Astrocyte (in vitro differentiated cells and primary cell): Measurements from ENCODE around the gene OR4E2. TPM values are rescaled to one million over a fixed set of nuclear protein-coding genes. Genes with fewer than 3 reads are reported as not detected.

Source experiments
- DNase-seq: peaks from one replicate; pipeline ENCODE4 v3.0.0-alpha.2; 2010; ENCODE audit warnings: low read depth
- FAIRE-seq: peaks from 2 replicates; lab custom pipeline; 2011; peaks lifted over from hg19 to GRCh38; lab: Jason Lieb, UNC
- H2AFZ ChIP-seq: 2 replicates; pipeline ENCODE4 v1.6.0; 2012; ENCODE audit warnings: low read depth, low read length, inconsistent platforms
- H3K27ac ChIP-seq: 2 replicates; pipeline ENCODE4 v1.5.1; 2011; ENCODE audit warnings: low read depth, low read length, inconsistent platforms
- H3K27me3 ChIP-seq: 2 replicates; pipeline ENCODE4 v1.6.0; 2011; ENCODE audit warnings: low read length, inconsistent platforms; ENCODE audit not compliant: insufficient read depth
- H3K36me3 ChIP-seq: 2 replicates; pipeline ENCODE4 v1.5.1; 2011; ENCODE audit warnings: low read length, inconsistent platforms; ENCODE audit not compliant: insufficient read depth
- H3K4me1 ChIP-seq: 2 replicates; pipeline ENCODE4 v1.5.1; 2011; ENCODE audit warnings: low read length, inconsistent platforms; ENCODE audit not compliant: insufficient read depth
- H3K4me2 ChIP-seq: 2 replicates; pipeline ENCODE4 v1.6.0; 2012; ENCODE audit warnings: low read length, inconsistent platforms
- H3K4me3 ChIP-seq: 2 replicates; pipeline ENCODE4 v1.5.1; 2011; ENCODE audit warnings: low read depth, mild to moderate bottlenecking, low read length, inconsistent platforms; ENCODE audit not compliant: insufficient read depth
- H3K79me2 ChIP-seq: 2 replicates; pipeline ENCODE4 v1.6.0; 2012; ENCODE audit warnings: mild to moderate bottlenecking, low read length, inconsistent platforms; ENCODE audit not compliant: insufficient read depth
- H3K9ac ChIP-seq: 2 replicates; pipeline ENCODE4 v1.6.0; 2012; ENCODE audit warnings: mild to moderate bottlenecking, low read length, inconsistent platforms
- H3K9me3 ChIP-seq: 2 replicates; pipeline ENCODE4 v1.5.1; 2012; ENCODE audit warnings: low read depth, mild to moderate bottlenecking, low read length, inconsistent platforms; ENCODE audit not compliant: insufficient read depth
- H4K20me1 ChIP-seq: 2 replicates; pipeline ENCODE4 v1.6.0; 2012; ENCODE audit warnings: low read length, inconsistent platforms; ENCODE audit not compliant: insufficient read depth
- H3K27ac Mint-ChIP-seq: one replicate; pipeline ENCODE4 v1.8.0; 2021; ENCODE audit warnings: mild to moderate bottlenecking, mixed read lengths; ENCODE audit not compliant: unreplicated experiment
- H3K27me3 Mint-ChIP-seq: one replicate; pipeline ENCODE4 v1.8.0; 2021; ENCODE audit warnings: low read depth, mixed read lengths; ENCODE audit not compliant: unreplicated experiment
- H3K36me3 Mint-ChIP-seq: one replicate; pipeline ENCODE4 v1.8.0; 2021; ENCODE audit warnings: low read depth, mixed read lengths; ENCODE audit not compliant: unreplicated experiment
- H3K4me1 Mint-ChIP-seq: one replicate; pipeline ENCODE4 v1.8.0; 2021; ENCODE audit warnings: low read depth, mixed read lengths; ENCODE audit not compliant: unreplicated experiment
- H3K4me3 Mint-ChIP-seq: one replicate; pipeline ENCODE4 v1.8.0; 2021; ENCODE audit warnings: mild to moderate bottlenecking, moderate library complexity, mixed read lengths; ENCODE audit not compliant: unreplicated experiment
- H3K9me3 Mint-ChIP-seq: one replicate; pipeline ENCODE4 v1.8.0; 2021; ENCODE audit warnings: mild to moderate bottlenecking, mixed read lengths; ENCODE audit not compliant: unreplicated experiment
- CTCF ChIP-seq: IDR thresholded peaks from 2 replicates; pipeline ENCODE4 v1.5.1; 2011; ENCODE audit warnings: low read depth, mild to moderate bottlenecking, inconsistent platforms, low read length, moderate library complexity; ENCODE audit not compliant: insufficient read depth
- EZH2 ChIP-seq: IDR thresholded peaks from 2 replicates; pipeline ENCODE4 v1.6.1; 2012; ENCODE audit warnings: mild to moderate bottlenecking, low read length, inconsistent platforms; ENCODE audit not compliant: insufficient read depth
- total RNA-seq: library from RNA; stranded (reverse); gene quantifications from 2 replicates; pipeline ENCODE4 v1.2.1, GENCODE V29; 2021

OR4E2 gene
- total RNA-seq, 1 donor from 2014 or later = not detected

- Histone ChIP-seq H3K4me1 (no peaks in the 10 kb centered on the region), H4K20me1 (no peaks in the 10 kb centered on the region), H3K27me3 (no peaks in the 10 kb centered on the region), H3K36me3 (no peaks in the 10 kb centered on the region), H3K9me3 (no peaks in the 10 kb centered on the region), H3K4me2 (no peak overlapping the region), H2AFZ (no peak overlapping the region), H3K9ac (no peak overlapping the region), H3K79me2 (no peaks in the 10 kb centered on the region), H3K27ac (no peak overlapping the region), H3K4me3 (no peak overlapping the region)
- H3K27me3 Mint-ChIP-seq = peaks cover 3% of the 10 kb centered on the region
- no peak overlapping the region for H3K4me3 Mint-ChIP-seq
- no peak overlapping the region for H3K27ac Mint-ChIP-seq
- no peaks in the 10 kb centered on the region for H3K9me3 Mint-ChIP-seq
- TF ChIP-seq CTCF (no peak), EZH2 (no peak)
- H3K4me1 Mint-ChIP-seq = no peaks in the 10 kb centered on the region
- H3K36me3 Mint-ChIP-seq = no peaks in the 10 kb centered on the region
- DNase-seq (no peak), FAIRE-seq (no peak)
Measured at GRCh38 chr14:21714318-21714929, 60.8 kb downstream of the OR4E2 start.

Other genes starting within 250 kb of the OR4E2 start
- gene CHD8, start 197.7 kb upstream of the OR4E2 start, total RNA-seq = 108 and 111 TPM in 2 replicates
- gene RAB2B, start 176.9 kb upstream of the OR4E2 start, total RNA-seq = 48.5 and 49.9 TPM in 2 replicates
- 88.8 and 92.2 TPM in 2 replicates for gene TOX4, start 176.6 kb upstream of the OR4E2 start, total RNA-seq
- gene METTL3, start 142.5 kb upstream of the OR4E2 start, total RNA-seq = 40.0 and 44.0 TPM in 2 replicates
- gene SALL2, start 127.5 kb upstream of the OR4E2 start, total RNA-seq = 28.3 and 34.5 TPM in 2 replicates
- gene OR10G3, start 73.8 kb upstream of the OR4E2 start, total RNA-seq = not detected in 2 replicates
- not detected in 2 replicates for gene OR10G2, start 18.9 kb upstream of the OR4E2 start, total RNA-seq
- gene OR4E1, start 20.0 kb downstream of the OR4E2 start, total RNA-seq = not detected in 2 replicates